H9 (cell line): ENCODE measurements around the gene PRSS27. TPM values are rescaled to one million over a fixed set of nuclear protein-coding genes. Genes with fewer than 3 reads are reported as not detected.

Experiments
- DNase-seq: peaks from one replicate; pipeline ENCODE4 v3.0.0-alpha.2; 2017
- H2AFZ ChIP-seq: one replicate; pipeline ENCODE4 v1.6.1; 2013; ENCODE audit warnings: mild to moderate bottlenecking, low read length, control low read depth, moderate library complexity
- H2AK5ac ChIP-seq: 2 replicates; pipeline ENCODE4 v1.6.1; 2013; ENCODE audit warnings: low read length, control low read depth, mixed read lengths; ENCODE audit not compliant: insufficient read length
- H2BK120ac ChIP-seq: one replicate; pipeline ENCODE4 v1.6.1; 2013; ENCODE audit warnings: low read depth, mild to moderate bottlenecking, low read length, control low read depth, inconsistent platforms; ENCODE audit not compliant: poor library complexity, severe bottlenecking
- H2BK12ac ChIP-seq: 2 replicates; pipeline ENCODE4 v1.6.1; 2013; ENCODE audit warnings: low read length, control low read depth, mixed read lengths, low read depth; ENCODE audit not compliant: insufficient read length
- H2BK15ac ChIP-seq: 2 replicates; pipeline ENCODE4 v1.6.1; 2013; ENCODE audit warnings: low read depth, low read length, control low read depth
- H2BK20ac ChIP-seq: one replicate; pipeline ENCODE4 v1.6.1; 2013; ENCODE audit warnings: low read depth, mild to moderate bottlenecking, low read length, control low read depth, inconsistent platforms; ENCODE audit not compliant: poor library complexity, severe bottlenecking
- H2BK5ac ChIP-seq: 2 replicates; pipeline ENCODE4 v1.6.1; 2013; ENCODE audit warnings: low read length, control low read depth, mixed read lengths; ENCODE audit not compliant: insufficient read length
- H3K14ac ChIP-seq: 2 replicates; pipeline ENCODE4 v1.6.1; 2013; ENCODE audit warnings: low read length, control low read depth; ENCODE audit not compliant: insufficient read depth
- H3K18ac ChIP-seq: 2 replicates; pipeline ENCODE4 v1.6.1; 2013; ENCODE audit warnings: low read depth, mild to moderate bottlenecking, mixed read lengths, low read length, control low read depth; ENCODE audit not compliant: insufficient read length
- H3K23ac ChIP-seq: 2 replicates; pipeline ENCODE4 v1.6.1; 2013; ENCODE audit warnings: low read length, control low read depth, mixed read lengths, low read depth; ENCODE audit not compliant: insufficient read length
- H3K23me2 ChIP-seq: 2 replicates; pipeline ENCODE4 v1.6.1; 2013; ENCODE audit warnings: low read depth, mild to moderate bottlenecking, mixed read lengths, low read length, control low read depth; ENCODE audit not compliant: insufficient read length, poor library complexity, severe bottlenecking
- H3K27ac ChIP-seq: 2 replicates; pipeline ENCODE4 v1.5.1; 2013; ENCODE audit warnings: low read length, control low read depth, mixed read lengths, low read depth; ENCODE audit not compliant: insufficient read length
- H3K27me3 ChIP-seq: 2 replicates; pipeline ENCODE4 v1.6.1; 2013; ENCODE audit warnings: low read length, control low read depth, inconsistent platforms; ENCODE audit not compliant: insufficient read depth
- H3K4ac ChIP-seq: 2 replicates; pipeline ENCODE4 v1.6.1; 2013; ENCODE audit warnings: low read depth, mild to moderate bottlenecking, control low read depth, inconsistent platforms, low read length, moderate library complexity
- H3K4me1 ChIP-seq: 2 replicates; pipeline ENCODE4 v1.6.1; 2013; ENCODE audit warnings: low read length, control low read depth, inconsistent platforms; ENCODE audit not compliant: insufficient read depth
- H3K4me2 ChIP-seq: 2 replicates; pipeline ENCODE4 v1.6.1; 2013; ENCODE audit warnings: low read length, control low read depth, mixed read lengths; ENCODE audit not compliant: insufficient read length, insufficient read depth
- H3K56ac ChIP-seq: 2 replicates; pipeline ENCODE4 v1.6.1; 2013; ENCODE audit warnings: low read depth, mild to moderate bottlenecking, mixed read lengths, low read length, control low read depth; ENCODE audit not compliant: insufficient read length
- H3K79me1 ChIP-seq: 2 replicates; pipeline ENCODE4 v1.6.1; 2013; ENCODE audit warnings: low read depth, mild to moderate bottlenecking, moderate library complexity, low read length, control low read depth, inconsistent platforms; ENCODE audit not compliant: insufficient read depth, poor library complexity, severe bottlenecking
- H3K79me2 ChIP-seq: 2 replicates; pipeline ENCODE4 v1.6.1; 2013; ENCODE audit warnings: low read length, control low read depth, inconsistent platforms; ENCODE audit not compliant: insufficient read depth
- H3K9ac ChIP-seq: 2 replicates; pipeline ENCODE4 v1.6.1; 2013; ENCODE audit warnings: low read length, control low read depth, mixed read lengths; ENCODE audit not compliant: insufficient read length; ENCODE audit errors: extremely low read depth
- H3K9me3 ChIP-seq: one replicate; pipeline ENCODE4 v1.6.1; 2013; ENCODE audit warnings: low read depth, low read length, inconsistent platforms; ENCODE audit not compliant: control insufficient read depth
- H3T11ph ChIP-seq: one replicate; pipeline ENCODE4 v1.6.1; 2013; ENCODE audit warnings: mild to moderate bottlenecking, low read length, control low read depth, inconsistent platforms
- H4K20me1 ChIP-seq: one replicate; pipeline ENCODE4 v1.6.1; 2013; ENCODE audit not compliant: control insufficient read depth, insufficient read length, insufficient read depth
- H4K5ac ChIP-seq: 2 replicates; pipeline ENCODE4 v1.6.1; 2013; ENCODE audit warnings: low read depth, mild to moderate bottlenecking, mixed read lengths, low read length, control low read depth; ENCODE audit not compliant: insufficient read length
- H4K8ac ChIP-seq: replicated peaks from 2 replicates; pipeline ENCODE4 v1.6.1; 2013; ENCODE audit warnings: low read length, control low read depth, mixed read lengths, low read depth; ENCODE audit not compliant: insufficient read length
- H4K91ac ChIP-seq: 2 replicates; pipeline ENCODE4 v1.6.1; 2013; ENCODE audit warnings: low read depth, mild to moderate bottlenecking, moderate library complexity, mixed read lengths, low read length, control low read depth; ENCODE audit not compliant: insufficient read length
- H3K27ac Mint-ChIP-seq, 3 experiments: 2 replicates in 2 of 3; 3 replicates in 1 of 3; pipeline ENCODE4 v1.8.0; 2020 to 2021; ENCODE audit warnings: mixed read lengths in 3 of 3, mild to moderate bottlenecking in 1 of 3, moderate library complexity in 1 of 3
- H3K27me3 Mint-ChIP-seq: 2 replicates; pipeline ENCODE4 v1.8.0; 2021; ENCODE audit warnings: low read depth, mild to moderate bottlenecking, moderate library complexity, mixed read lengths
- H3K36me3 Mint-ChIP-seq, 3 experiments: 2 replicates in 2 of 3; 3 replicates in 1 of 3; pipeline ENCODE4 v1.8.0; 2020 to 2021; ENCODE audit warnings: low read depth in 3 of 3, mixed read lengths in 3 of 3; ENCODE audit not compliant: insufficient read depth in 1 of 3
- H3K4me1 Mint-ChIP-seq, 2 experiments: 2 replicates each; pipeline ENCODE4 v1.8.0; 2020; ENCODE audit warnings: mixed read lengths in 2 of 2
- H3K4me3 Mint-ChIP-seq, 2 experiments: 2 replicates in 1 of 2; 3 replicates in 1 of 2; pipeline ENCODE4 v1.8.0; 2020 to 2021; ENCODE audit warnings: mild to moderate bottlenecking in 2 of 2, mixed read lengths in 2 of 2, moderate library complexity in 1 of 2
- H3K9me3 Mint-ChIP-seq, 2 experiments: 2 replicates in 1 of 2; 3 replicates in 1 of 2; pipeline ENCODE4 v1.8.0; 2020; ENCODE audit warnings: mild to moderate bottlenecking in 2 of 2, mixed read lengths in 2 of 2, moderate library complexity in 1 of 2
- CTCF ChIP-seq: fragments of 200-600 bp; sonication (generic); conservative IDR thresholded peaks from 3 replicates; pipeline ENCODE4 v1.8.0; 2021; ENCODE audit warnings: antibody characterized with exemption, mild to moderate bottlenecking
- WGBS: extraction: QIAGEN DNeasy Blood & Tissue Kit; methylation state at CpG from one replicate; pipeline ENCODE4 v1.1.7; 2013; ENCODE audit warnings: missing lambda C conversion rate, low lambda C conversion rate, mixed read lengths; ENCODE audit not compliant: insufficient read length; ENCODE audit errors: extremely low coverage; 5-methylcytosine and 5-hydroxymethylcytosine counted together
- total RNA-seq: library from RNA; stranded (reverse); gene quantifications from 2 replicates; pipeline ENCODE4 v1.2.1, GENCODE V29; 2021

PRSS27 gene
- total RNA-seq, 1 experiment from 2014 or later, result 5.0 TPM

DNA sequence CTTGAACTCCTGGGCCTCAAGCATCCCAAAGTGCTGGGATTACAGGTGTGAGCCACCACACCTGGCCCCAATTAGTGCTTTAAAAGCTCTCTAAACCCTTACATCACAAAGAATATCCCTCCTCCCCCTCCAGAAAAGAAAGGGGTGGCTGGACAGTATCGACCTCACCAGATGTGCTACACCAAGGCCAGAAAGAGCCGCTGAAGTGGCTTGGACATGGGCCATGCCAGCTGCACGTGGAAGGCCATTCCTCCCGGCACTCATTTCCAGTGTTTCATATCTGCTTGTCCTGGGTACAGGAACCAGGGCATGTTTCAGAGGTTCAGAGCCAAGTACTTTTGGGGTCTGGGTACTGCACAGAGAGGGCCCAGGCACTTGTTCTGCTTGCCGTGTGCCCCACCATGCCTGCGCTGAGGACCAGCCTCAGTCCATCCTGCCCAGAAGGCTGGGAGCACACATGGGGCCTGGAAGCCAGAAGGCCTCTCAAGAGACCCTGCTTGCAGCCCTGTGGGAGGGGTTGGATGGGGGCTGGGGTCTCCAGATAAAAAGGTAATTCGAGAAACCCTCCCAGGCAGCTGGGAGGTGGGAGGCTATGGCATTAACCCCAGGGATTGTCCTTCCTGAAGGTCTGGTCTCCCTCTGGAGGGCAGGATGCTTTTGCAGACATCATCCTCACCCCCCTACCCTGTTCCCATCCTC is 28.9 kb upstream of the PRSS27 start:
- no peak overlapping the region for H3K14ac ChIP-seq
- H3K23me2 ChIP-seq, result peaks cover 8% of the 10 kb centered on the region
- no peak overlapping the region for H3K4me2 ChIP-seq
- H3K9ac ChIP-seq, result no peak overlapping the region
- H2BK12ac ChIP-seq, result no peak overlapping the region
- H4K5ac ChIP-seq, result no peak overlapping the region
- no peak for TF ChIP-seq CTCF
- Mint-ChIP-seq H3K36me3 (peaks cover 16 to 20% (median 20%) of the 10 kb centered on the region in 3 experiments), H3K9me3 (peaks cover 0 to 3% of the 10 kb centered on the region in 2 experiments; a peak in 1 of 5 replicates), H3K4me1 (peaks cover 14 to 17% of the 10 kb centered on the region in 2 experiments), H3K27me3 (peaks cover 2% of the 10 kb centered on the region; the same call in 1 of the 2 replicates), H3K4me3 (no peak overlapping the region), H3K27ac (no peak overlapping the region; a peak in 1 of 7 replicates)
- H2AFZ ChIP-seq, result no peak overlapping the region
- no peak overlapping the region for H3K23ac ChIP-seq
- no peaks in the 10 kb centered on the region; the same call in 1 of the 2 replicates for H3K4me1 ChIP-seq
- H4K8ac ChIP-seq, result no peak overlapping the region
- H2BK20ac ChIP-seq, result no peak overlapping the region
- no CpG with 5 or more reads among the region's 7 CpGs for WGBS
- H4K20me1 ChIP-seq, result no peaks in the 10 kb centered on the region
- no peak overlapping the region for H2BK5ac ChIP-seq
- H3K27ac ChIP-seq, result no peak overlapping the region
- no peak overlapping the region for H2BK120ac ChIP-seq
- H3T11ph ChIP-seq, result no peak overlapping the region
- H3K4ac ChIP-seq, result no peak overlapping the region
- no peaks in the 10 kb centered on the region for H3K9me3 ChIP-seq
- no peaks in the 10 kb centered on the region for H3K79me1 ChIP-seq
- no peak overlapping the region for H2AK5ac ChIP-seq
- no peak overlapping the region for H2BK15ac ChIP-seq
- no peak overlapping the region for H3K18ac ChIP-seq
- no peak overlapping the region for H3K56ac ChIP-seq
- no peak for DNase-seq
- H3K27me3 ChIP-seq, result no peaks in the 10 kb centered on the region
- peaks cover 7% of the 10 kb centered on the region for H3K79me2 ChIP-seq
- H4K91ac ChIP-seq, result no peak overlapping the region
